GM12891 (cell line): ENCODE results near the gene QPRT.
"Not testable (repeated sequence)": the region's sequence is repeated elsewhere in the genome, so short reads cannot be mapped to it uniquely, and the experiment has no call there.

Experiments
- DNase-seq: peaks from one replicate; pipeline ENCODE4 v3.0.0; 2011; ENCODE audit warnings: low spot score; ENCODE audit not compliant: insufficient read length
- FAIRE-seq: peaks from 2 replicates; lab custom pipeline; 2011; peaks lifted over from hg19 to GRCh38; lab: Jason Lieb, UNC
- PAX5 ChIP-seq: IDR thresholded peaks from 2 replicates; pipeline ENCODE4 v1.6.1; 2011; ENCODE audit warnings: low read length, moderate library complexity, mild to moderate bottlenecking; ENCODE audit not compliant: insufficient read depth, severe bottlenecking
- POLR2A ChIP-seq: IDR thresholded peaks from 2 replicates; pipeline ENCODE4 v1.6.1; 2011; ENCODE audit warnings: low read depth, low read length, control low read depth
- POLR2AphosphoS5 ChIP-seq: IDR thresholded peaks from 2 replicates; pipeline ENCODE4 v1.6.1; 2011; ENCODE audit warnings: low read depth, low read length, control low read depth
- POU2F2 ChIP-seq: IDR thresholded peaks from 2 replicates; pipeline ENCODE4 v1.6.1; 2011; ENCODE audit warnings: low read depth, mild to moderate bottlenecking, control low read depth, low read length, moderate library complexity
- SPI1 ChIP-seq: IDR thresholded peaks from 2 replicates; pipeline ENCODE4 v1.6.1; 2011; ENCODE audit warnings: low read depth, low read length, control low read depth
- TAF1 ChIP-seq: IDR thresholded peaks from 2 replicates; pipeline ENCODE4 v1.6.1; 2011; ENCODE audit warnings: low read depth, low read length, control low read depth

QPRT gene

DNA sequence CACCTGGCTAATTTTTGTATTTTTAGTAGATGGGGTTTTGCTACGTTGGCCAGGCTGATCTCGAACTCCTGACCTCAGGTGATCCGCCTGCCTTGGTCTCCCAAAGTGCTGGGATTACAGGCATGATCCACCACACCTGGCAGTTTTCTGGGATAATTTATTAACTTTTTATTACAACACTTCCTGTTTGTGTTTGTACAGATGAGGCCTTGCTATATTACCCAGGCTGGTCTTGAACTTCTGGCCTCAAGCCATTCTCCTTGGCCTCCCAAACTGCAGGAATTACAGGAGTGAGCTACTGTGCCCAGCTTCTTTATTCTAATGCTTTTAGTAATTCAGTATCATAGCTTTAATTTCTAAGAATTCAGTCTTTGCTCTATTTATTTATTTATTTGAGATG lies 32.0 kb upstream of the QPRT start:
- DNase-seq, result no peak
- no peak for FAIRE-seq
- TF ChIP-seq POLR2AphosphoS5 (no peak), TAF1 (no peak), POU2F2 (no peak), SPI1 (no peak), POLR2A (no peak), PAX5 (no peak)

DNA sequence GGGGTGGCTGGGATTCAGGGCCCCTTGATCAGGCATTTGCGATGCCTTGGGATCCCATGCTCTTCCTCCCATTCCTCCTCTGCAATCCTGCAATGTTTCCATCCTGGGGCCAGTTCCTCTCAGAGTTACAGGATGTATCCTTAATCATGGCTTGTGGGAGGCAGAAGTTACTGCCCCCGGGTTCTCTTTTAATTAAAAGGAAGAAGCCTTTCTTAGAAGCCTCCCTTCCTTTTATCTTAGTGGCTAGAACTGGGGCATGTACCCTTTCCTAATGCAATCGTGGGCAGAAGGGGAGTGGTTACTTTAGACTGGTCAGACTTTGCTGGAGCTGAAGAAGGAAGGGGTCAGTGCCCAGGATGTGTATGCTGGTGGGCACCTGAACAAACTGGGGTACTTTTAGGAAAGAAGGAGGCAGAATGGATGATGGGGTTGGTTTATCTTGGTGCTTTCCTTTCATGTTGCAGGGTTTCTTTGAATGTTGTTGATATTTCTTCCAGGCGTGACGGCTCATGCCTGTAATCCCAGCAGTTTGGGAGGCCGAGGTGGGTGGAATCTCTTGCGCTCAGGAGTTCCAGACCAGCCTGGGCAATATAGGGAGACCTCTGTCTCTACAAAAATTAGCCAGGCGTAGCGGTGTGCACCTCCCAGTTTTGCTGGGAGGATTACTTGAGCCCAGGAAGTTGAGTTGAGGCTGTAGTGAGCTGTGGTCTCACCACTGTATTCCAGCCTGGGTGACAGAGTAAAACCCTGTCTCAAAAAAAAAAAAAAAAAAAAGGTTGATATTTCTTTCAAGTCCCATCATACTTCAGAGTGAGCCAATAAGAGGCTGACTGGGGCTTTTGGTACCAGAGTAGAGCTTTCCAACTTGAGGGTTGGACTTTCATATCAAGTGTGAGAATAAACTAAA lies 29.1 kb upstream of the QPRT start:
- DNase-seq, result no peak
- TF ChIP-seq POLR2AphosphoS5, result no peak
- no peak for TF ChIP-seq POU2F2
- no peak for TF ChIP-seq POLR2A
- no peak for TF ChIP-seq PAX5
- TF ChIP-seq TAF1, result no peak
- TF ChIP-seq SPI1, result no peak
- FAIRE-seq, result no peak

DNA sequence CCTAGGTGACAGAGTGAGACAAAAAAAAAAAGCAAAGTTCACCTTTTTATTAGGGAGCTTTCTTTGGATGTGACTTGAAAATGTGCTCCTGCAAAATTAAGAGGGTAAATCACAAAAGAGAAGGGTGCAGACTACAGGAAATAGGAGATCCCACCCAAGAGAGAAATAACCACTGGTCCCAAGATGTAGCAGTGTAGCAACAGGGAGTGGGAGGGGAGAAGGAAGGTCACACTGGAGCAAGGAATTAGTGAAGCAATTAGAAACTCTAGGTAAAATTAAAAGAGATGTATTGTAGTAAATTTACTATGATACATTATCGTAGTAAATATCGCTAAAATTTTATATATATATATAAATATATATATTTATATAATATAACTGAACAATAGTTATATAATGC lies 28.2 kb upstream of the QPRT start:
- no peak for TF ChIP-seq SPI1
- no peak for TF ChIP-seq POLR2AphosphoS5
- TF ChIP-seq POLR2A, result no peak
- no peak for TF ChIP-seq POU2F2
- TF ChIP-seq PAX5, result no peak
- TF ChIP-seq TAF1, result no peak
- no peak for FAIRE-seq
- DNase-seq, result no peak

DNA sequence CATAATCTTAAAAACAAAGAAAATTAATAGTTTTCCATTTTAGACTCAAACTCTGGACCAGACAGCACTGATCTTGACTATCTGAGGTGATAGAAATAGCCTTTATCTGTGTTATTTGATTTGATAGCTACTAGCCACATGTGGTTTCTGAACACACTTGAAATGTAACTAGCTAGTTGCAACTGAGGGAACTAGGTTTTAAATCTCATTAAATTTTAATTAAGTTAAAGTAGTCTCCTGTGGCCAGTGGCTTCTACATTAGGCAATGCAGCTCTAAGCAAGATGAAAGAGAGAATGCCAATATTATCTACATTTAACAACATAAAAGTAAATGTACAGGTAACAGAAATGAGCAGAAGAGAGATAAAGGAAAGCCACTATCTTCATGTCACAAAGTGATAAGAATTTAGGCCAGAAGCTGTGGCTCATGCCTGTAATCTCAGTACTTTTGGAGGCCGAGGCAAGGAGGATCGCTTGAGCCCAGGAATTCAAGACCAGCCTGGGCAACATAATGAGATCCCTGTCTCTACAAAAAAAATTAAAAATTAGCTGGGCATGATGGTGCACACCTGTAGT lies 27.1 kb upstream of the QPRT start:
- FAIRE-seq (no peak), DNase-seq (no peak)
- TF ChIP-seq POLR2AphosphoS5 (no peak), TAF1 (no peak), SPI1 (no peak), PAX5 (no peak), POU2F2 (no peak), POLR2A (no peak)

DNA sequence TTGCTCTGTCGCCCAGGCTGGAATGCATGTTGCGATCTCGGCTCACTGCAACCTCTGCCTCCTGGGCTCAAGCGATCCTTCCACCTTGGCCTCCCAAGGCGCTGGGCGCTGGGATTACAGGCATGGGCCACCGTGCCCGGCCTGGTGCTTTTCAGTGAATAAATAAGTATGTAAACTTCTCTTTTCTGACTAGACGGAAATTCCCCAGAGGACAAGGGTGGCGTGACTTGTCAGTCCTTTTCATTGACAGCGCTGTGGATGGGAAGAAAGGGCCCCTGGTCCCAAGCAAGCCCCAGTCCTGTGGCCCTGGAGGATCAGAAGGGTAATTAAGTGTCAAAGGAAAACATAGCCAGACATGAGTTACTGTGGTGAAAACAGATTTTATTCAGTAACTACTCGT lies 25.5 kb upstream of the QPRT start:
- peak; percentile 45 for FAIRE-seq
- TF ChIP-seq POU2F2 (no peak), SPI1 (no peak), PAX5 (no peak), POLR2AphosphoS5 (no peak), POLR2A (no peak), TAF1 (no peak)
- DNase-seq, result no peak

DNA sequence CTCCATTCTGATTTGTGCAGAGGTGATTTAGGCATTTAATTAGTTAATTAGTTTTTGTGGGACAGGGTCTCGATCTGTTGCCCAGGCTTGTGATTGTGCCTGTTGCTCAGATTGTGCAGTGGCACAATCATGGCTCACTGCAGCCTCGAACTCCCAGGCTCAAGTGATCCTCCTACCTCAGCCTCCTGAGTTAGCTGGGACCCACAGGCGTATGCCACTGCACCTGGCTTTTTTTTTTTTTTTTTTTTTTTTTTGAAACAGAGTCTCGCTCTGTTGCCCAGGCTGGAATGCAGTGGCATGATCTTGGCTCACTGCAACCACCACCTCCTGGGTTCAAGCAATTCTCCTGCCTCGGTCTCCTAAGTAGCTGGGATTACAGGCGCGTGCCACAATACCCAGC lies 25.1 kb upstream of the QPRT start:
- DNase-seq, FAIRE-seq: not testable (repeated sequence)

DNA sequence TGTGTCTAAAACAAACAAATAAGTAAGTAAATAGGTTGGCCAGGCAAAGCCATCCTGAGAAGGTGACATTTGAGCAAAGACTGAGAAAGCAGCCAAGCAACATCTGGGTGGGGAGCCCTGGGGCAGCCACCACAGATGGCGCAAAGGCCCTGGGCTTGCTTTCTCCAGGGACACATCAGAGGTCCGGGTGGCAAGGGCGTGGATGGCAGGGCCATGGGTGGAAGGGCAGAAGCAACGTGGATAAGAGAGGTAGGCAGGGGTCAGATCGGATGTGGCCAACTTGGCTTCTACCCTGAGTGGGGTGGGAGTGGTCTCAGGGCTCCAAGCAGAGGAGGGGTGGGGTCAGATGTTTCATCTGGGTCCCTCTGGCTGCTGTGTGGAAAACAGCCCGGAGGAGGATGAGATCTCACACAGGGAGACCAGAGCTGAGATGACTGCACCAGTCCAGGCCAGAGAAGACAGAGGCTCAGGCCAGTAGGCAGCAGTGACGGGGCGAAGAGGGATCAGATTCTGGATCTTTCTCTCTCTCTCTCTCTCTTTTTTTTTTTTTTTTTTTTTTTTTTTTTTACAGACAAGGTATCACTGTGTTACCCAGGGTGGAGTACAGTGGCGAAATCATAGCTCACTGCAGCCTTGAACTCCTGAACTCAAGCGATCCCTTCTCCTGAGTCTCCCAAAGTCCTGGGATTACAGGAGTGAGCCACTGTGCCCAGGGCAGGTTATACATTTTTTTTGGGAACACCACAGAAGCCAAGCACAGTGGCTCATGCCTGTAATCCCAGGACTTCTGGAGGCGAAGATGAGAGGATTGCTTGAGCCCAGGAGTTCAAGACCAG lies 22.1 kb upstream of the QPRT start:
- no peak for DNase-seq
- FAIRE-seq, result no peak
- TF ChIP-seq SPI1, result no peak
- no peak for TF ChIP-seq PAX5
- no peak for TF ChIP-seq POLR2AphosphoS5
- no peak for TF ChIP-seq POU2F2
- TF ChIP-seq POLR2A, result no peak
- TF ChIP-seq TAF1, result no peak

DNA sequence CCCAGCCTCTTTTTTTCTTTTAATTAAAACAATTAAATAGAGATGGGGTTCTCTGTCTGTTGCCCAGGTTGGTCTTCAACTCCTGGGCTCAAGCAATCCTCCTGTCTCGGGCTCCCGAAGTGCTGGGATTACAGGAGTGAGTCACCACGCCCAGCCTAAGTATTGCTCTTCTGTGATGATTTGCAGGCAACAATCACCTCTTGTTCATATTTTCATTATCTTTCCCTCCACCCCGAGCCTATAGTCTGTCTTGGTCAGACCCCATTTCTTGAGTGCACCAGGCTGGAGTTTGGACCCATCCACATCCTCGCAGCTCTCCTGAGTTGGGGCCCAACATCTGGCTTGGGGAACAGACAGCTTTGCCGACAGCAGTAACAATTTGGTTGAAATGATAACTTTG lies 20.3 kb upstream of the QPRT start:
- no peak for TF ChIP-seq POLR2AphosphoS5
- no peak for TF ChIP-seq POU2F2
- TF ChIP-seq TAF1, result no peak
- TF ChIP-seq POLR2A, result no peak
- no peak for TF ChIP-seq SPI1
- TF ChIP-seq PAX5, result no peak
- no peak for DNase-seq
- no peak for FAIRE-seq
